Activated CD8-positive, alpha-beta memory T cell treated with anti-CD3 and anti-CD28 coated beads, Interleukin-2, amount 50 U/mL, for 24 hours (primary cell): Measurements from ENCODE around the gene PIGS.

Experiments used
- DNase-seq: peaks from one replicate; pipeline ENCODE4 v3.0.0-alpha.2; 2020; ENCODE audit errors: extremely low read depth

Gene PIGS

GRCh38 chr17:28506763-28507487, 64.4 kb downstream of the PIGS start:
- no peak for DNase-seq

GRCh38 chr17:28505986-28506665, 65.2 kb downstream of the PIGS start, which contains the start of gene FOXN1:
TSS of gene FOXN1 (plus strand) at chr17:28506348. CDS start at chr17:28523970, 17,622 bp downstream.
- DNase-seq = no peak

GRCh38 chr17:28503420-28503819, 67.9 kb downstream of the PIGS start:
- DNase-seq = no peak
